Activated CD4-positive, alpha-beta T cell treated with anti-CD3 and anti-CD28 coated beads for 24 hours (primary cell): Measurements from ENCODE around the gene CDH23.

Experiments
- DNase-seq, 2 donors: peaks; one replicate each; pipeline ENCODE4 v3.0.0-alpha.2; 2020; ENCODE audit warnings: low read depth in 2 of 2

CDH23 gene

GRCh38 chr10:71423250-71423649 is 26.5 kb downstream of the CDH23 start:
- DNase-seq: no peak

GRCh38 chr10:71423901-71424300 is 27.2 kb downstream of the CDH23 start:
- no peak for DNase-seq

GRCh38 chr10:71424496-71425194 is 27.9 kb downstream of the CDH23 start:
- no peak for DNase-seq

GRCh38 chr10:71426058-71426605 is 29.4 kb downstream of the CDH23 start:
- DNase-seq: no peak

GRCh38 chr10:71427246-71427645 is 30.5 kb downstream of the CDH23 start:
- no peak for DNase-seq

- DNase-seq: no peak
Observed at GRCh38 chr10:71429304-71429703, 32.6 kb downstream of the CDH23 start.

GRCh38 chr10:71429929-71430328 is 33.2 kb downstream of the CDH23 start:
- no peak for DNase-seq

- no peak for DNase-seq
Observed at GRCh38 chr10:71431239-71432100, 34.8 kb downstream of the CDH23 start.

- DNase-seq: no peak
Observed at GRCh38 chr10:71432101-71432905, 35.6 kb downstream of the CDH23 start.

GRCh38 chr10:71432956-71433767 is 36.4 kb downstream of the CDH23 start:
- no peak for DNase-seq

- DNase-seq: no peak
Observed at GRCh38 chr10:71433768-71434744, 37.3 kb downstream of the CDH23 start.

GRCh38 chr10:71434760-71435394 is 38.2 kb downstream of the CDH23 start:
- no peak for DNase-seq

- no peak for DNase-seq
Observed at GRCh38 chr10:71435571-71436267, 39.0 kb downstream of the CDH23 start.

GRCh38 chr10:71436268-71437125 is 39.8 kb downstream of the CDH23 start:
- no peak for DNase-seq

- DNase-seq: no peak
Observed at GRCh38 chr10:71437537-71438092, 40.9 kb downstream of the CDH23 start.

GRCh38 chr10:71438761-71439160 is 42.0 kb downstream of the CDH23 start:
- no peak for DNase-seq

- DNase-seq: no peak
Observed at GRCh38 chr10:71439670-71440425, 43.1 kb downstream of the CDH23 start.
